Measurements from ENCODE around the gene AMIGO1.

Gene AMIGO1

DNA sequence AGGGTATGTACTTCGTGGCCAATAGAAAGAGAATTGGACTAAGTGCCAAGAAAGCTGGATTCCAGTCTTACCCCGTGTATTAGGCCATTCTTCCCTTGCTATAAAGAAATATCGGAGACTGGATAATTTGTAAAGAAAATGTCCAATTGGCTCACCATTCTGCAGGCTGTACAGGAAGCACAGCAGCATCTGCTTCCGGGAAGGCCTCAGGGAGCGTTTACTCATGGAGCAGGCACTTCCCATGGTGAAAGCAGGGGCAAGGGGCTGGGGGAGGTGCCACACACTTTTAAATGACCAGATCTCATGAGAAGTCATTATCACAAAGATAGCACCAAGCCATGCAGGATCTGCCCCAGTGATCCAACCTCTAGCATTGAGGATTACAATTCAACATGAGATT lies 7.8 kb upstream of the AMIGO1 start:
- no peak for TF ChIP-seq CREB1 (IDR thresholded peaks at IDR 0.05; ENCODE audit: low read depth)
- no peak for TF ChIP-seq TEAD4 (IDR thresholded peaks at IDR 0.05)
- no peak for TF ChIP-seq EP300 (IDR thresholded peaks at IDR 0.05; ENCODE audit: borderline replicate concordance)

DNA sequence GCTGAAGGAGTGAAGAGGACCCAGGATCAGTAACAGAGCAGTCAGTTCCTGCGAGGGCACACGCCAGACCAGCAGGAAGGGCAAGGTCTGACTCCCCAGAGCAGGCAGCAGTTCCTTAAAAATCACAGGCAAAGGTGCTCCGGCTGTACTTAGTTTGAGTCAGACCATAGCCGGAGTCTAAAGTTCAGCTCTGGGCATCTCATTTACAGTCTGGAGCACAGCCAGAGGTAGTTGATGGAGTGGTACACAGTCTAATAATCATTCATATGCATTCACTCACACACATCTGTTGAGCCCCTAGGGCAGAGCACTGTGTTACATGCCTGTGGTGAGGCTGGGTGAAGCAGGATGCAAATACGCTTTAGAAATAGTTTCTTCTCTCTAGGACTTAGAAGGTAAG lies 7.3 kb upstream of the AMIGO1 start:
- TF ChIP-seq EP300 (IDR thresholded peaks at IDR 0.05; ENCODE audit: borderline replicate concordance): no peak
- TF ChIP-seq RAD21 (IDR thresholded peaks at IDR 0.05; ENCODE audit: low read depth): no peak
- TF ChIP-seq TEAD4 (IDR thresholded peaks at IDR 0.05): no peak
- TF ChIP-seq ZBTB7A (IDR thresholded peaks at IDR 0.05; ENCODE audit: low read depth): no peak
- TF ChIP-seq NFIC (IDR thresholded peaks at IDR 0.05): no peak

DNA sequence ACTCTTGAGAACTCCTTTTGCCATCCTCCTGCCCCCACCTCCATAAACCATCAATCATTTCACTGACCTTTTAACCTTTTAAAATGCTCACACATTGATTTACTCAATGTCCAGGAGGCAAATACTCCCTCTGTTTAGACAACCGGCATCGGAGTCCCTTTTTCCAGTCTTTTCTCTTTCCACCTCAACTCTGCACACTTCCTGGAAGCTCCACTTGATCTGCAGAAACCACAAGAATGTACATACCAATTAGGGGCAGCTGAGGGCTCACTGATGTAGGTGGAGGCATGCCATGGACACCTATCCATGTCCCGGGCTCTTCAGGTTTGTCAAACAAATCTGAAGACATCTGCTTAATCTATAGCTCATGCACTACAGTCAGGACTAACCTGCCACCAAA lies 5.3 kb upstream of the AMIGO1 start:
- TF ChIP-seq NFIC (IDR thresholded peaks at IDR 0.05) (no peak), TCF12 (IDR thresholded peaks at IDR 0.05; ENCODE audit: low read depth) (no peak), EGR1 (IDR thresholded peaks at IDR 0.05) (no peak), CEBPB (IDR thresholded peaks at IDR 0.05) (no peak), REST (IDR thresholded peaks at IDR 0.05; ENCODE audit: low read depth) (no peak), TEAD4 (IDR thresholded peaks at IDR 0.05) (no peak), MAX (IDR thresholded peaks at IDR 0.05) (no peak), FOXM1 (IDR thresholded peaks at IDR 0.05; ENCODE audit: borderline replicate concordance, low read depth) (no peak), TAF1 (IDR thresholded peaks at IDR 0.05; ENCODE audit: low read depth) (no peak), RAD21 (IDR thresholded peaks at IDR 0.05; ENCODE audit: low read depth) (no peak), EP300 (IDR thresholded peaks at IDR 0.05; ENCODE audit: borderline replicate concordance) (no peak), CREB1 (IDR thresholded peaks at IDR 0.05; ENCODE audit: low read depth) (no peak), YY1 (IDR thresholded peaks at IDR 0.05; ENCODE audit: low read depth) (no peak), ZBTB7A (IDR thresholded peaks at IDR 0.05; ENCODE audit: low read depth) (no peak)
- TF ChIP-seq, protein P1, sequence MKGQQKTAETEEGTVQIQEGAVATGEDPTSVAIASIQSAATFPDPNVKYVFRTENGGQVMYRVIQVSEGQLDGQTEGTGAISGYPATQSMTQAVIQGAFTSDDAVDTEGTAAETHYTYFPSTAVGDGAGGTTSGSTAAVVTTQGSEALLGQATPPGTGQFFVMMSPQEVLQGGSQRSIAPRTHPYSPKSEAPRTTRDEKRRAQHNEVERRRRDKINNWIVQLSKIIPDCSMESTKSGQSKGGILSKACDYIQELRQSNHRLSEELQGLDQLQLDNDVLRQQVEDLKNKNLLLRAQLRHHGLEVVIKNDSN (IDR thresholded peaks at IDR 0.05): no peak

DNA sequence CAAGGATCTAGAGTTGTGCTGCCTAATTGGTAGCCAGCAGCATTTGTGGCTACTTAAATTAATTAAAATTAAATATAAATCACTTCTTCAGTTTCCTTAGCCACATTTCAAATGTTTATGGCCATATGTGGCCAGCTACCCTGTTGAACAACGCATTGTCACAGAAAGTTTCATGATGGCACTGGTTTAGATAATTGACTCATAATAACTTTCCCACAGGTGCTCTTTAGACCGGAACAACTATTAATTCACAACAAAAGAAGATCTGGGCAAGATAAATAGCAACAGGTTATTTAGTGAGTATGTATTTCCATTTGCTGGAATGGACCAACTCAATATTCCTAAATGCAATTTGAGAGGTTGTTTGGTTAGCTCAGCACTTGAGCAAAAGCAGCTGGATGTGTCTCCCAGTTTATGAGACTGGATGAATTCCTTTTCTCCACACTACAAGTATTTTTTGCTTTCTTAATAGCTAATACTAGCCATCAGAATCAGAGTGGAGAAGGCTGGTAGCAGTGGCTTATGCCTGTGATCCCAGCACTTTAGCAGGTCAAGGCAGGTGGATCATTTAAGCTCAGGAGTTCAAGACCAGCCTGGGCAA lies 3.7 kb upstream of the AMIGO1 start:
- TF ChIP-seq TAF1 (IDR thresholded peaks at IDR 0.05; ENCODE audit: low read depth) (no peak), NFIC (IDR thresholded peaks at IDR 0.05) (no peak), TEAD4 (IDR thresholded peaks at IDR 0.05) (no peak), EP300 (IDR thresholded peaks at IDR 0.05; ENCODE audit: borderline replicate concordance) (no peak), MAX (IDR thresholded peaks at IDR 0.05) (no peak), REST (IDR thresholded peaks at IDR 0.05; ENCODE audit: low read depth) (no peak), YY1 (IDR thresholded peaks at IDR 0.05; ENCODE audit: low read depth) (no peak), TCF12 (IDR thresholded peaks at IDR 0.05; ENCODE audit: low read depth) (no peak), CREB1 (IDR thresholded peaks at IDR 0.05; ENCODE audit: low read depth) (no peak), FOXM1 (IDR thresholded peaks at IDR 0.05; ENCODE audit: borderline replicate concordance, low read depth) (no peak), RAD21 (IDR thresholded peaks at IDR 0.05; ENCODE audit: low read depth) (no peak), ZBTB7A (IDR thresholded peaks at IDR 0.05; ENCODE audit: low read depth) (no peak), CEBPB (IDR thresholded peaks at IDR 0.05) (no peak), EGR1 (IDR thresholded peaks at IDR 0.05) (no peak)
- TF ChIP-seq, protein P1 (IDR thresholded peaks at IDR 0.05): no peak

DNA sequence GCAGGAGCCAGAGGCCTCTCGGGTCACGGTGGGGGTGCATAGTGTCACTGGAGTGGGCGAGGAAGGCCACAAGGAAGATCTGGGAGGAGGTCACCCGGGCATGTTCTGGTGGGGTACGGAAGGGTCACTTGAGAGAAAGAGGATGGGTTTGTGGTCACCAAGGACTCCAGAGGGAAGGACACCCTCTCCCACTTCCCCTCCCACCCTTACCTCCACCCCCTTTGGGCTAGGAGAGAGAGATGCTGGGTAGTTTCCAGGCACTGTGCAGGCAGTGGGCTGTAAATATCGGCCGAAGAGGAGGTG lies 703 bp downstream of the AMIGO1 start:
- TF ChIP-seq, protein P1 (IDR thresholded peaks at IDR 0.05): no peak

Data from Ishikawa (cell line).